ENCODE measurements around the gene LDLR.
"Not testable (repeated sequence)": the region's sequence is repeated elsewhere in the genome, so short reads cannot be mapped to it uniquely, and the experiment has no call there.

LDLR gene

GRCh38 chr19:11159598-11160439 lies 70.6 kb downstream of the LDLR start:
- no peaks in the 10 kb centered on the region for H3K36me3 ChIP-seq (ENCODE audit: control insufficient read depth, insufficient read depth, low read length)
- no peaks in the 10 kb centered on the region for H3K79me2 ChIP-seq
- peaks cover 11% of the 10 kb centered on the region for H3K4me1 ChIP-seq
- no peak for TF ChIP-seq CTCF (IDR thresholded peaks at IDR 0.05)
- H3K4me2 ChIP-seq (ENCODE audit: low read length) = no peak overlapping the region
- no peak overlapping the region for H3K4me3 ChIP-seq (ENCODE audit: low read depth, low read length)
- no peak overlapping the region for H2AFZ ChIP-seq
- H3K9ac ChIP-seq = no peak overlapping the region
- no peaks in the 10 kb centered on the region for H3K27me3 ChIP-seq (ENCODE audit: control insufficient read depth, insufficient read depth, low read length)
- H3K9me3 ChIP-seq (ENCODE audit: control insufficient read depth, low read length) = no peaks in the 10 kb centered on the region
- no peak overlapping the region for H3K27ac ChIP-seq

GRCh38 chr19:11160440-11160768 lies 71.1 kb downstream of the LDLR start:
- H3K79me2 ChIP-seq; H3K9me3 ChIP-seq (ENCODE audit: control insufficient read depth, low read length); H3K9ac ChIP-seq; H3K27ac ChIP-seq; H3K4me1 ChIP-seq; H3K4me3 ChIP-seq (ENCODE audit: low read depth, low read length); H3K4me2 ChIP-seq (ENCODE audit: low read length); H3K36me3 ChIP-seq (ENCODE audit: control insufficient read depth, insufficient read depth, low read length); H3K27me3 ChIP-seq (ENCODE audit: control insufficient read depth, insufficient read depth, low read length); H2AFZ ChIP-seq: not testable (repeated sequence)

GRCh38 chr19:11164296-11164695 lies 75.0 kb downstream of the LDLR start:
- Histone ChIP-seq H2AFZ (no peak overlapping the region), H3K27me3 (ENCODE audit: control insufficient read depth, insufficient read depth, low read length) (no peaks in the 10 kb centered on the region), H3K27ac (no peak overlapping the region), H3K4me2 (ENCODE audit: low read length) (no peak overlapping the region), H3K36me3 (ENCODE audit: control insufficient read depth, insufficient read depth, low read length) (no peaks in the 10 kb centered on the region), H3K79me2 (no peaks in the 10 kb centered on the region), H3K4me1 (no peaks in the 10 kb centered on the region), H3K4me3 (ENCODE audit: low read depth, low read length) (no peak overlapping the region), H3K9ac (no peak overlapping the region), H3K9me3 (ENCODE audit: control insufficient read depth, low read length) (no peaks in the 10 kb centered on the region)
- no peak for TF ChIP-seq CTCF (IDR thresholded peaks at IDR 0.05)

- no peaks in the 10 kb centered on the region for H3K9me3 ChIP-seq (ENCODE audit: control insufficient read depth, low read length)
- H3K4me3 ChIP-seq (ENCODE audit: low read depth, low read length) = no peak overlapping the region
- H3K36me3 ChIP-seq (ENCODE audit: control insufficient read depth, insufficient read depth, low read length) = no peaks in the 10 kb centered on the region
- no peak overlapping the region for H3K9ac ChIP-seq
- H2AFZ ChIP-seq = no peak overlapping the region
- H3K79me2 ChIP-seq = no peaks in the 10 kb centered on the region
- no peak for TF ChIP-seq CTCF (IDR thresholded peaks at IDR 0.05)
- H3K4me1 ChIP-seq = no peaks in the 10 kb centered on the region
- no peak overlapping the region for H3K27ac ChIP-seq
- H3K27me3 ChIP-seq (ENCODE audit: control insufficient read depth, insufficient read depth, low read length) = no peaks in the 10 kb centered on the region
- H3K4me2 ChIP-seq (ENCODE audit: low read length) = no peak overlapping the region
Observed at GRCh38 chr19:11164879-11165406, 75.7 kb downstream of the LDLR start.

GRCh38 chr19:11165486-11166030 lies 76.3 kb downstream of the LDLR start:
- Histone ChIP-seq H3K4me1 (no peaks in the 10 kb centered on the region), H3K27ac (no peak overlapping the region)

More at GRCh38 chr19:11165486-11166030, 76.3 kb downstream of the LDLR start:
- Histone ChIP-seq H3K27me3 (ENCODE audit: control insufficient read depth, insufficient read depth, low read length) (no peaks in the 10 kb centered on the region), H3K9ac (no peak overlapping the region), H3K36me3 (ENCODE audit: control insufficient read depth, insufficient read depth, low read length) (no peaks in the 10 kb centered on the region), H3K9me3 (ENCODE audit: control insufficient read depth, low read length) (no peaks in the 10 kb centered on the region), H3K4me3 (ENCODE audit: low read depth, low read length) (no peak overlapping the region), H3K4me2 (ENCODE audit: low read length) (no peak overlapping the region), H2AFZ (no peak overlapping the region), H3K79me2 (no peaks in the 10 kb centered on the region)
- TF ChIP-seq CTCF (IDR thresholded peaks at IDR 0.05) = no peak

Measured in parathyroid adenoma (tissue), 2 donors.